Esophagus muscularis mucosa (tissue), 4 donors: Measurements from ENCODE around the gene RNF141. TPM values are rescaled to one million over a fixed set of nuclear protein-coding genes. Genes with fewer than 3 reads are reported as not detected.
A peak's percentile ranks its signal among the peaks of the same experiment; 100 is the strongest.

ENCODE experiments used
- DNase-seq: peaks from one replicate; pipeline ENCODE4 v3.0.0-alpha.2; 2017; ENCODE audit errors: extremely low spot score
- H3K27ac ChIP-seq, 4 donors: fragments of 200-600 bp; sonication (generic); replicated peaks in 1 of 4; 1 replicate in 3 of 4; 2 replicates in 1 of 4; pipeline ENCODE4 v1.5.1; 2016 to 2019; ENCODE audit warnings: mild to moderate bottlenecking in 1 of 4
- H3K27me3 ChIP-seq, 4 donors: fragments of 200-600 bp; sonication (generic); one replicate each; pipeline versions ENCODE4 v1.5.1 to v1.6.0; 2016 to 2019
- H3K36me3 ChIP-seq, 4 donors: fragments of 200-600 bp; sonication (generic); one replicate each; pipeline ENCODE4 v1.5.1; 2016 to 2019
- H3K4me1 ChIP-seq, 4 donors: fragments of 200-600 bp; sonication (generic); one replicate each; pipeline ENCODE4 v1.5.1; 2016 to 2019
- H3K4me3 ChIP-seq, 4 donors: fragments of 200-600 bp; sonication (generic); 1 replicate in 2 of 4; 2 replicates in 2 of 4; pipeline ENCODE4 v1.5.1; 2016 to 2019; ENCODE audit warnings: mild to moderate bottlenecking in 4 of 4, moderate library complexity in 1 of 4
- H3K9me3 ChIP-seq, 4 donors: fragments of 200-600 bp; sonication (generic); 1 replicate in 3 of 4; 2 replicates in 1 of 4; pipeline ENCODE4 v1.5.1; 2016 to 2019
- EP300 ChIP-seq: sonication (generic); formaldehyde crosslinking; IDR thresholded peaks from one replicate; pipeline ENCODE4 v1.6.1; 2017; ENCODE audit warnings: antibody characterized with exemption
- POLR2A ChIP-seq: fragments of 450-650 bp; IDR thresholded peaks from one replicate; pipeline ENCODE4 v1.6.1; 2017; ENCODE audit warnings: antibody characterized with exemption, moderate library complexity, mild to moderate bottlenecking, low read depth
- POLR2AphosphoS5 ChIP-seq, 2 donors: sonication (generic); formaldehyde crosslinking; IDR thresholded peaks; one replicate each; pipeline ENCODE4 v1.6.1; 2017; ENCODE audit warnings: antibody characterized with exemption in 2 of 2
- WGBS: methylation state at CpG from one replicate; pipeline ENCODE4 v1.1.5; 2018; 5-methylcytosine and 5-hydroxymethylcytosine counted together
- intact Hi-C: fragments of 100-400 bp; cut with DNase I; formaldehyde crosslinking; loops from one replicate; pipeline ENCODE4 v1.15.1; 2023
- total RNA-seq, 4 donors: library from RNA; depleted of rRNA; stranded (reverse); fragments of >200 nt; gene quantifications; one replicate each; pipeline versions ENCODE4 v1.1.0 to v1.2.1, GENCODE V29; 2016
- TF ChIP-seq, protein P1 (sequence below), 3 experiments: fragments of 200-600 bp in 2 of 3; fragments of 450-650 bp in 1 of 3; sonication (generic) in 2 of 3; IDR thresholded peaks; one replicate each; pipeline ENCODE4 v1.5.1; 2017 to 2019; ENCODE audit warnings: antibody characterized with exemption in 3 of 3, mild to moderate bottlenecking in 2 of 3, moderate library complexity in 1 of 3

The RNF141 gene
- total RNA-seq, 4 donors from 2014 or later: 24.1 to 39.3 (median 34.9) TPM

DNA sequence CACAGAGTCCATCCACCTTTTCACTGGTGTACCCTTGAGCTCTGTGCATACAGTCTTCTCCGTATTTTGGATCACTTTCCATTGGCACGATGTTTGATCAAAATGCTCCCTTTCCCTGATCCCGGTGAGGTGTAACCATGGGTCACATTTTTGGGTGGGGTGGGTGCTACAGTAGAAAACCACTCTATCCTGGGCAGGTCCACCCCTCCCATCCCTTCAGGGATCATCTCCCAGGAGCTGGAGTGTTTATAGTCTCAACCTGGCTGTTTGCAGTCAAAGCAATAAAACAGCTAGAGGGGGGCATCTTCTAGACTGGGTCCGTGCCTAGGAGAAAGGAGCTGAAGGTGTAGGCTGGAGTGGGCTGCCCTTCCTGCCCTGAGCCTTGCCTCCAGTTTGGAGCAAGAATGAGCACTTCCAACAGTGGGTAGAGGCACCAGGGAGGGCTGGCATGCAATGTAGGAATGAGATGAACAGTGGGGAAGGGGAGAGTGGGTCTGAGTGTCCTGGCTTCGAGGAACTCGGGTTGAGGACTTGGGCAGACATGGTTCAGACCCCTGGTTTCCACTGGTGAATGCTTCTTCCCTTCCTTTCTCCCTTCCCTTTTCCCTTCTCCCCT is 38.8 kb downstream of the RNF141 start:
- no peak overlapping the region for H3K27ac ChIP-seq
- intact Hi-C loops: no loop called here

DNA sequence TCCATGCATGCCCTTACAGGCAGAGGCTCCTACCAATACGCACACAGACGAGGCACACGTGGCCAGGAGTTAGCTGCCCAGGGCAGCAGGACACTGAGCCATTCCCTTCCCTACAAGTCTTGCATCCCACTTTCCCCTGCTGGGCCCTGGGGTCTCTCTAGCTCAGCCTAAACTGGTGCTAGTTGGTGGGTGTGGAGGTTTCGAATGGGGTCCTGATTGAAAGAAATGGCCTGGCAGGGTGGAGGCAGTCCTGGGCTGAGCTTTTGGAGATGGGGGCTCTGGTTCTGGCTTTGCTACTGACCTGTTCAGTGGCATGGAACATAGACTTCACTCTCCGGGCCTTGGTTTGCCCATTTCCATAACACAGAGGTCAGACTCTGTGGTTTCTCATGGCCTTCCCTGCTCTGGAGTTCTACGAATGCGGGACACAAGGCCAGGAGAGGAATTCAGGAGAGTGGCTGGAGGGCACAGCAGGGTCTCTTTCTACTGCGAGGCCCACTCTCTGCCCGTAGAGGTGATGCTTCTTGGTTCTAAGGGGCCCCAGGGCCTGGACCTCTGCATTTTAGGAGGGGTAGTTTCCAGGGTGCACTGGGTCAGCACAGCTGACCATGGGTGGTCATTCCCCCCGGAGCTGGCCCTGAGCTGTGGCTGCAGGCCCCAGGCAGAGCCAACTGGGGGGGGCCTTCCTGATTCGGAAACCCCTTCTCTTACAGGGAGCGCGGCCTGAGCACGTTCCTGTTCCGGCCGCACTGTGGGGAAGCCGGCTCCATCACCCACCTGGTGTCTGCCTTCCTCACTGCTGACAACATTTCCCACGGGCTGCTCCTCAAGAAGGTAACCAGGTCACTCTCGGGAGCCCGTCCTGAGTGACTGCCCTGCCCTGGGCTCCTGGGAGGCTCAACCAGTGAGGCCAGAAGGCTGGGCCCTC is 40.0 kb downstream of the RNF141 start:
- no peak overlapping the region for H3K4me3 ChIP-seq
- H3K9me3 ChIP-seq: no peaks in the 10 kb centered on the region
- peaks cover 0 to 6% (median 0%) of the 10 kb centered on the region in 4 donors for H3K4me1 ChIP-seq
- intact Hi-C loops: no loop called here
- DNase-seq: peak; percentile 75
- 88% methylated on average over 11 of the region's 20 CpGs for WGBS
- no peak for TF ChIP-seq EP300
- TF ChIP-seq POLR2A: no peak
- TF ChIP-seq, protein P1, sequence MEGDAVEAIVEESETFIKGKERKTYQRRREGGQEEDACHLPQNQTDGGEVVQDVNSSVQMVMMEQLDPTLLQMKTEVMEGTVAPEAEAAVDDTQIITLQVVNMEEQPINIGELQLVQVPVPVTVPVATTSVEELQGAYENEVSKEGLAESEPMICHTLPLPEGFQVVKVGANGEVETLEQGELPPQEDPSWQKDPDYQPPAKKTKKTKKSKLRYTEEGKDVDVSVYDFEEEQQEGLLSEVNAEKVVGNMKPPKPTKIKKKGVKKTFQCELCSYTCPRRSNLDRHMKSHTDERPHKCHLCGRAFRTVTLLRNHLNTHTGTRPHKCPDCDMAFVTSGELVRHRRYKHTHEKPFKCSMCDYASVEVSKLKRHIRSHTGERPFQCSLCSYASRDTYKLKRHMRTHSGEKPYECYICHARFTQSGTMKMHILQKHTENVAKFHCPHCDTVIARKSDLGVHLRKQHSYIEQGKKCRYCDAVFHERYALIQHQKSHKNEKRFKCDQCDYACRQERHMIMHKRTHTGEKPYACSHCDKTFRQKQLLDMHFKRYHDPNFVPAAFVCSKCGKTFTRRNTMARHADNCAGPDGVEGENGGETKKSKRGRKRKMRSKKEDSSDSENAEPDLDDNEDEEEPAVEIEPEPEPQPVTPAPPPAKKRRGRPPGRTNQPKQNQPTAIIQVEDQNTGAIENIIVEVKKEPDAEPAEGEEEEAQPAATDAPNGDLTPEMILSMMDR (IDR thresholded peaks at IDR 0.05): no peak
- no peak for TF ChIP-seq POLR2AphosphoS5 (IDR thresholded peaks at IDR 0.05)
- H3K27ac ChIP-seq: no peak overlapping the region
- H3K27me3 ChIP-seq: no peaks in the 10 kb centered on the region
- H3K36me3 ChIP-seq: peaks cover 0 to 49% (median 24%) of the 10 kb centered on the region in 4 donors

More for the DNA sequence above, 38.8 kb downstream of the RNF141 start:
- Histone ChIP-seq H3K36me3 (peaks cover 0 to 40% (median 20%) of the 10 kb centered on the region in 4 donors), H3K27me3 (no peaks in the 10 kb centered on the region), H3K4me3 (no peak overlapping the region), H3K4me1 (peaks cover 0 to 5% (median 0%) of the 10 kb centered on the region in 4 donors), H3K9me3 (no peaks in the 10 kb centered on the region)
- TF ChIP-seq POLR2A: no peak
- TF ChIP-seq, protein P1 (IDR thresholded peaks at IDR 0.05): no peak
- TF ChIP-seq POLR2AphosphoS5 (IDR thresholded peaks at IDR 0.05): no peak
- no peak for TF ChIP-seq EP300
- WGBS: 90% methylated on average over 5 of the region's 6 CpGs
- peak; percentile 88 for DNase-seq

DNA sequence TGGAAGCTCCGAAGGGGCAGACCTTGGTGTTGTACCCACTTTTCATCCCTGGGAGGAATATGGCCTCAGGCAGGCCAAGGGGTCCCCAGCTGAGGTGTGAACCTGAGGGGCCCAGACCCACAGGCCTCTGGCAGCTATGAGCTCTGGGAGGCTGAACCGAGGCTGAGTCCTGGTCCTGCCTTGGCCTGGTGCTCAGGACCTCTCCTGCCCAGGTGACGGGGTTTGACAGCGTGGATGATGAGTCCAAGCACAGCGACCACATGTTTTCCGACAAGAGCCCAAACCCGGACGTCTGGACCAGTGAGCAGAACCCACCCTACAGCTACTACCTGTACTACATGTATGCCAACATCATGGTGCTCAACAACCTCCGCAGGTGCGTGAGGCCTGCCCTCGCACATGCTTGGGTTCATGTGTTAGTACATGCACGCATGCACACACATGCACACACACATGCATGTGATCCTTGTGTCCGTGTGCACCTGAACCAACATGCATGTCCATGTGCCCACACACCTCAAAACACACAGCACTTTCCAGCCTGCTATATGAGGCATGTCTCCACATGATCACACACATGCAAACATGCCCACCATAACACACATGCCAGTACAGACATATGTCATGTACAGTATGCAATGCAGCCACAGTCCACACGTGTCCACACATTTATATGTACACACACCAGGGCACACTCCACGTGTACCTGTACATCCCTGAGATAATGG is 40.9 kb downstream of the RNF141 start:
- intact Hi-C loops: no loop called here
- Histone ChIP-seq H3K4me1 (peaks cover 0 to 6% (median 0%) of the 10 kb centered on the region in 4 donors), H3K36me3 (peaks cover 0 to 53% (median 26%) of the 10 kb centered on the region in 4 donors), H3K27ac (no peak overlapping the region), H3K9me3 (no peaks in the 10 kb centered on the region), H3K27me3 (no peaks in the 10 kb centered on the region), H3K4me3 (no peak overlapping the region)
- TF ChIP-seq EP300 (no peak), POLR2A (no peak), POLR2AphosphoS5 (IDR thresholded peaks at IDR 0.05) (no peak)
- TF ChIP-seq, protein P1 (IDR thresholded peaks at IDR 0.05): no peak
- 75% methylated on average over 11 of the region's 15 CpGs for WGBS
- peak; percentile 87 for DNase-seq

DNA sequence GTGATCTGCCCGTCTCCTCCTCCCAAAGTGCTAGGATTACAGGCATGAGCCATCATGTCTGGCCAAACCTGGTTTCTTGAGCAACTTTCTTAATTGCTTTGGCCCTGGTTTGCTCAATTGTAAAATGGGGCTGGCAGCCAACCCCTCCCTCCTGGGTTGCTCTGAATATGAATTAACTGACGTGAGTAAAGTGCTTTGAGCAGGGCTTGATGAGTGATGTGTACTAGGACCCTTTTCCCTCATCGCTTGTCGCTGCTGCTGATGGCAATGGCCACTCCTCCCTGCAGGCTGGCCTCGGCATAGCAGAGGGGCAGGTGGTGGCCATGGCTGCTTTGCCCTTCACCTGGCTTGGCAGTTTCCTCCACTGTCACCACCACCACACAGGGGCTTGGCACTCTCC is 41.5 kb downstream of the RNF141 start:
- Histone ChIP-seq H3K27ac (no peak overlapping the region), H3K4me1 (peaks cover 0 to 6% (median 0%) of the 10 kb centered on the region in 4 donors), H3K36me3 (peaks cover 0 to 52% (median 26%) of the 10 kb centered on the region in 4 donors), H3K9me3 (no peaks in the 10 kb centered on the region), H3K4me3 (no peak overlapping the region), H3K27me3 (no peaks in the 10 kb centered on the region)
- 92% methylated on average over 4 of the region's 5 CpGs for WGBS
- intact Hi-C loops: no loop called here
- TF ChIP-seq POLR2A (no peak), EP300 (no peak), POLR2AphosphoS5 (IDR thresholded peaks at IDR 0.05) (no peak)
- TF ChIP-seq, protein P1 (IDR thresholded peaks at IDR 0.05): no peak
- peak; percentile 77 for DNase-seq
